BE2C (cell line): ENCODE measurements around the gene NOSTRIN.
A peak's percentile ranks its signal among the peaks of the same experiment; 100 is the strongest.

Experiments used
- DNase-seq: peaks from one replicate; pipeline ENCODE4 v3.0.0-alpha.2; 2020
- H3K27me3 ChIP-seq: fragments of 250-450 bp; sonication (Bioruptor Pico); 2 replicates; pipeline ENCODE4 v1.5.1; 2020; ENCODE audit warnings: mild to moderate bottlenecking
- H3K36me3 ChIP-seq: fragments of 250-450 bp; sonication (Bioruptor Pico); 2 replicates; pipeline ENCODE4 v1.5.1; 2020; ENCODE audit warnings: mild to moderate bottlenecking
- H3K4me1 ChIP-seq: fragments of 250-450 bp; sonication (Bioruptor Pico); 2 replicates; pipeline ENCODE4 v1.5.1; 2020
- H3K4me3 ChIP-seq: 2 replicates; pipeline ENCODE4 v1.5.1; 2011; ENCODE audit warnings: low read depth, low read length
- H3K9me3 ChIP-seq: fragments of 250-450 bp; sonication (Bioruptor Pico); 2 replicates; pipeline ENCODE4 v1.5.1; 2020
- CTCF ChIP-seq: IDR thresholded peaks from 2 replicates; pipeline ENCODE4 v1.5.1; 2012; ENCODE audit warnings: mild to moderate bottlenecking, low read depth, low read length

The NOSTRIN gene

GRCh38 chr2:168773719-168774521 is 28.5 kb upstream of the NOSTRIN start:
- peak; percentile 85 for TF ChIP-seq CTCF
- Histone ChIP-seq H3K36me3 (no peaks in the 10 kb centered on the region), H3K4me3 (no peak overlapping the region), H3K9me3 (no peaks in the 10 kb centered on the region), H3K27me3 (no peaks in the 10 kb centered on the region), H3K4me1 (no peaks in the 10 kb centered on the region)
- DNase-seq, result peak; percentile 66

- no peaks in the 10 kb centered on the region for H3K9me3 ChIP-seq
- DNase-seq, result no peak
- H3K36me3 ChIP-seq, result no peaks in the 10 kb centered on the region
- no peaks in the 10 kb centered on the region for H3K27me3 ChIP-seq
- H3K4me1 ChIP-seq, result no peaks in the 10 kb centered on the region
- no peak overlapping the region for H3K4me3 ChIP-seq
- TF ChIP-seq CTCF, result no peak
These were observed 26.6 kb upstream of the NOSTRIN start for GRCh38 chr2:168775837-168776236.

- no peaks in the 10 kb centered on the region for H3K4me1 ChIP-seq
- DNase-seq, result no peak
- H3K36me3 ChIP-seq, result no peaks in the 10 kb centered on the region
- no peaks in the 10 kb centered on the region for H3K9me3 ChIP-seq
- H3K27me3 ChIP-seq, result no peaks in the 10 kb centered on the region
- TF ChIP-seq CTCF, result no peak
- H3K4me3 ChIP-seq, result no peak overlapping the region
These were observed 21.8 kb upstream of the NOSTRIN start for GRCh38 chr2:168780669-168781071.

GRCh38 chr2:168781191-168781817 is 21.1 kb upstream of the NOSTRIN start:
- no peaks in the 10 kb centered on the region for H3K4me1 ChIP-seq

DNA sequence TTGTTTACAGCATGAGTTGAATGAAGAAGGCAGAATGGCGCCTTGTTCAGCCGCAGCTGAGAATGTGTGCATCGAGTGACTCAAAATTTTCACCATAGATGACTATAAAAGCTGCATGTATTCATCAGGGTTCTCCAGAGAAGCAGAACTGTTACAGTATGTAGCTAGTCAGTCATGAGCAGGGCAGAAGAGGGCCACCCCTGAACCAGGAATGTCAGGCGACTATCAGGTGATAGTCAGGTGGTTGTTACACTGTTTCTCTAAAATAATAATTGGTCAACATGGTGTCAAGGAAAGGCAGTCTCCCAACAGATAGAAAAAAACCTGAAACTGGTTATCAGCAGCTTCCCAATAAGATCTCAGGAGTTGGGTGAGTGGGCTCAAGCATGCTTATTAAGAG is 20.2 kb upstream of the NOSTRIN start:
- H3K27me3 ChIP-seq, result no peaks in the 10 kb centered on the region
- no peaks in the 10 kb centered on the region for H3K36me3 ChIP-seq
- H3K4me3 ChIP-seq, result no peak overlapping the region
- no peak for DNase-seq
- no peaks in the 10 kb centered on the region for H3K4me1 ChIP-seq
- no peaks in the 10 kb centered on the region for H3K9me3 ChIP-seq
- no peak for TF ChIP-seq CTCF

More at GRCh38 chr2:168781191-168781817, 21.1 kb upstream of the NOSTRIN start:
- no peaks in the 10 kb centered on the region for H3K9me3 ChIP-seq
- TF ChIP-seq CTCF, result no peak
- H3K27me3 ChIP-seq, result no peaks in the 10 kb centered on the region
- no peak for DNase-seq
- no peaks in the 10 kb centered on the region for H3K36me3 ChIP-seq
- no peak overlapping the region for H3K4me3 ChIP-seq

DNA sequence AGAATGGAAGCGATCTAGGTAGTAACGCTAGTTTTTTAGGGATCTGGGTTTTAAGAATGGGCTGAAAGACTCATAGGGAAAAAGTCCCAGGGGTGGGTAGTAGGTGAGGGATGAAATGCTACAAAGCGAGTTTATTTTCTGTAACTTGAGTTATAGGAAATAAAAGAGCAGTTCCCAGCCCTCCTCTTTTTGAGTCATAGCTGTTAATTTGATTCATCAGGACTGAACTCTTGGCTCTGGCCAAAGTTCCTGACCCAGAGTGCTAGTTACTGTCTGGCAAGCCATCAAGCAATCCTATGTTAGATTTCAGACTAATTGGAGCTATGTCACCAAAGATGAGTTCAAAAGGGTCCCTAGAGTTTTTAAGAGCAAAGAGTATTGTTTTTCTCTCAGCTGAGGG is 17.4 kb upstream of the NOSTRIN start:
- no peaks in the 10 kb centered on the region for H3K4me1 ChIP-seq
- H3K27me3 ChIP-seq, result no peaks in the 10 kb centered on the region
- no peak for DNase-seq
- no peaks in the 10 kb centered on the region for H3K9me3 ChIP-seq
- TF ChIP-seq CTCF, result no peak
- no peaks in the 10 kb centered on the region for H3K36me3 ChIP-seq
- H3K4me3 ChIP-seq, result no peak overlapping the region
